H9 (cell line): Measurements from ENCODE around the gene CRYGS. TPM values are rescaled to one million over a fixed set of nuclear protein-coding genes. Genes with fewer than 3 reads are reported as not detected.
"Not testable (repeated sequence)": the region's sequence is repeated elsewhere in the genome, so short reads cannot be mapped to it uniquely, and the experiment has no call there.

Experiments used
- DNase-seq: peaks from one replicate; pipeline ENCODE4 v3.0.0-alpha.2; 2017
- H2AFZ ChIP-seq: one replicate; pipeline ENCODE4 v1.6.1; 2013; ENCODE audit warnings: mild to moderate bottlenecking, low read length, control low read depth, moderate library complexity
- H2AK5ac ChIP-seq: 2 replicates; pipeline ENCODE4 v1.6.1; 2013; ENCODE audit warnings: low read length, control low read depth, mixed read lengths; ENCODE audit not compliant: insufficient read length
- H2BK120ac ChIP-seq: one replicate; pipeline ENCODE4 v1.6.1; 2013; ENCODE audit warnings: low read depth, mild to moderate bottlenecking, low read length, control low read depth, inconsistent platforms; ENCODE audit not compliant: poor library complexity, severe bottlenecking
- H2BK12ac ChIP-seq: 2 replicates; pipeline ENCODE4 v1.6.1; 2013; ENCODE audit warnings: low read length, control low read depth, mixed read lengths, low read depth; ENCODE audit not compliant: insufficient read length
- H2BK15ac ChIP-seq: 2 replicates; pipeline ENCODE4 v1.6.1; 2013; ENCODE audit warnings: low read depth, low read length, control low read depth
- H2BK20ac ChIP-seq: one replicate; pipeline ENCODE4 v1.6.1; 2013; ENCODE audit warnings: low read depth, mild to moderate bottlenecking, low read length, control low read depth, inconsistent platforms; ENCODE audit not compliant: poor library complexity, severe bottlenecking
- H2BK5ac ChIP-seq: 2 replicates; pipeline ENCODE4 v1.6.1; 2013; ENCODE audit warnings: low read length, control low read depth, mixed read lengths; ENCODE audit not compliant: insufficient read length
- H3K14ac ChIP-seq: 2 replicates; pipeline ENCODE4 v1.6.1; 2013; ENCODE audit warnings: low read length, control low read depth; ENCODE audit not compliant: insufficient read depth
- H3K18ac ChIP-seq: 2 replicates; pipeline ENCODE4 v1.6.1; 2013; ENCODE audit warnings: low read depth, mild to moderate bottlenecking, mixed read lengths, low read length, control low read depth; ENCODE audit not compliant: insufficient read length
- H3K23ac ChIP-seq: 2 replicates; pipeline ENCODE4 v1.6.1; 2013; ENCODE audit warnings: low read length, control low read depth, mixed read lengths, low read depth; ENCODE audit not compliant: insufficient read length
- H3K23me2 ChIP-seq: 2 replicates; pipeline ENCODE4 v1.6.1; 2013; ENCODE audit warnings: low read depth, mild to moderate bottlenecking, mixed read lengths, low read length, control low read depth; ENCODE audit not compliant: insufficient read length, poor library complexity, severe bottlenecking
- H3K27ac ChIP-seq: 2 replicates; pipeline ENCODE4 v1.5.1; 2013; ENCODE audit warnings: low read length, control low read depth, mixed read lengths, low read depth; ENCODE audit not compliant: insufficient read length
- H3K27me3 ChIP-seq: 2 replicates; pipeline ENCODE4 v1.6.1; 2013; ENCODE audit warnings: low read length, control low read depth, inconsistent platforms; ENCODE audit not compliant: insufficient read depth
- H3K4ac ChIP-seq: 2 replicates; pipeline ENCODE4 v1.6.1; 2013; ENCODE audit warnings: low read depth, mild to moderate bottlenecking, control low read depth, inconsistent platforms, low read length, moderate library complexity
- H3K4me1 ChIP-seq: 2 replicates; pipeline ENCODE4 v1.6.1; 2013; ENCODE audit warnings: low read length, control low read depth, inconsistent platforms; ENCODE audit not compliant: insufficient read depth
- H3K4me2 ChIP-seq: 2 replicates; pipeline ENCODE4 v1.6.1; 2013; ENCODE audit warnings: low read length, control low read depth, mixed read lengths; ENCODE audit not compliant: insufficient read length, insufficient read depth
- H3K56ac ChIP-seq: 2 replicates; pipeline ENCODE4 v1.6.1; 2013; ENCODE audit warnings: low read depth, mild to moderate bottlenecking, mixed read lengths, low read length, control low read depth; ENCODE audit not compliant: insufficient read length
- H3K79me1 ChIP-seq: 2 replicates; pipeline ENCODE4 v1.6.1; 2013; ENCODE audit warnings: low read depth, mild to moderate bottlenecking, moderate library complexity, low read length, control low read depth, inconsistent platforms; ENCODE audit not compliant: insufficient read depth, poor library complexity, severe bottlenecking
- H3K79me2 ChIP-seq: 2 replicates; pipeline ENCODE4 v1.6.1; 2013; ENCODE audit warnings: low read length, control low read depth, inconsistent platforms; ENCODE audit not compliant: insufficient read depth
- H3K9ac ChIP-seq: 2 replicates; pipeline ENCODE4 v1.6.1; 2013; ENCODE audit warnings: low read length, control low read depth, mixed read lengths; ENCODE audit not compliant: insufficient read length; ENCODE audit errors: extremely low read depth
- H3K9me3 ChIP-seq: one replicate; pipeline ENCODE4 v1.6.1; 2013; ENCODE audit warnings: low read depth, low read length, inconsistent platforms; ENCODE audit not compliant: control insufficient read depth
- H3T11ph ChIP-seq: one replicate; pipeline ENCODE4 v1.6.1; 2013; ENCODE audit warnings: mild to moderate bottlenecking, low read length, control low read depth, inconsistent platforms
- H4K20me1 ChIP-seq: one replicate; pipeline ENCODE4 v1.6.1; 2013; ENCODE audit not compliant: control insufficient read depth, insufficient read length, insufficient read depth
- H4K5ac ChIP-seq: 2 replicates; pipeline ENCODE4 v1.6.1; 2013; ENCODE audit warnings: low read depth, mild to moderate bottlenecking, mixed read lengths, low read length, control low read depth; ENCODE audit not compliant: insufficient read length
- H4K8ac ChIP-seq: replicated peaks from 2 replicates; pipeline ENCODE4 v1.6.1; 2013; ENCODE audit warnings: low read length, control low read depth, mixed read lengths, low read depth; ENCODE audit not compliant: insufficient read length
- H4K91ac ChIP-seq: 2 replicates; pipeline ENCODE4 v1.6.1; 2013; ENCODE audit warnings: low read depth, mild to moderate bottlenecking, moderate library complexity, mixed read lengths, low read length, control low read depth; ENCODE audit not compliant: insufficient read length
- H3K27ac Mint-ChIP-seq, 3 experiments: 2 replicates in 2 of 3; 3 replicates in 1 of 3; pipeline ENCODE4 v1.8.0; 2020 to 2021; ENCODE audit warnings: mixed read lengths in 3 of 3, mild to moderate bottlenecking in 1 of 3, moderate library complexity in 1 of 3
- H3K27me3 Mint-ChIP-seq: 2 replicates; pipeline ENCODE4 v1.8.0; 2021; ENCODE audit warnings: low read depth, mild to moderate bottlenecking, moderate library complexity, mixed read lengths
- H3K36me3 Mint-ChIP-seq, 3 experiments: 2 replicates in 2 of 3; 3 replicates in 1 of 3; pipeline ENCODE4 v1.8.0; 2020 to 2021; ENCODE audit warnings: low read depth in 3 of 3, mixed read lengths in 3 of 3; ENCODE audit not compliant: insufficient read depth in 1 of 3
- H3K4me1 Mint-ChIP-seq, 2 experiments: 2 replicates each; pipeline ENCODE4 v1.8.0; 2020; ENCODE audit warnings: mixed read lengths in 2 of 2
- H3K4me3 Mint-ChIP-seq, 2 experiments: 2 replicates in 1 of 2; 3 replicates in 1 of 2; pipeline ENCODE4 v1.8.0; 2020 to 2021; ENCODE audit warnings: mild to moderate bottlenecking in 2 of 2, mixed read lengths in 2 of 2, moderate library complexity in 1 of 2
- H3K9me3 Mint-ChIP-seq, 2 experiments: 2 replicates in 1 of 2; 3 replicates in 1 of 2; pipeline ENCODE4 v1.8.0; 2020; ENCODE audit warnings: mild to moderate bottlenecking in 2 of 2, mixed read lengths in 2 of 2, moderate library complexity in 1 of 2
- CTCF ChIP-seq: fragments of 200-600 bp; sonication (generic); conservative IDR thresholded peaks from 3 replicates; pipeline ENCODE4 v1.8.0; 2021; ENCODE audit warnings: antibody characterized with exemption, mild to moderate bottlenecking
- WGBS: extraction: QIAGEN DNeasy Blood & Tissue Kit; methylation state at CpG from one replicate; pipeline ENCODE4 v1.1.7; 2013; ENCODE audit warnings: missing lambda C conversion rate, low lambda C conversion rate, mixed read lengths; ENCODE audit not compliant: insufficient read length; ENCODE audit errors: extremely low coverage; 5-methylcytosine and 5-hydroxymethylcytosine counted together
- total RNA-seq: library from RNA; stranded (reverse); gene quantifications from 2 replicates; pipeline ENCODE4 v1.2.1, GENCODE V29; 2021

CRYGS gene
- total RNA-seq, 1 experiment from 2014 or later: 1.0 TPM

DNA sequence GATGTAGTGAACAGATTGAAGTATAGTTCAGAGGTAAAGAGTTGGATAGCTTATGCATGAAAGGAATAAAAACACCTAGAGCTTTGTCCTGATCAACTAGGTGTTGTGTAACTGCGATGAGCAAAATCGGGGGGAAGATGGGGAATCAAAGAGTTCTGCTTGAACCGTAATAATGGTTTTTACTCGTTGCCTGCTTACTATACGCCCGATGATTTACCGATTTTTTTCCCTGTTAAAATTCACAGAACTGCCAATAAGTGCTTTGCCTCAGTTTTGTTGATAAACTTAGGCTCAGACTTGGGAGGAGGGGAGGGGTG, 25.6 kb upstream of the CRYGS start:
- Histone ChIP-seq H3T11ph (no peak overlapping the region), H4K20me1 (peaks cover 3% of the 10 kb centered on the region), H4K91ac (no peak overlapping the region), H2BK15ac (no peak overlapping the region), H4K5ac (no peak overlapping the region), H2BK5ac (no peak overlapping the region), H3K4me1 (no peaks in the 10 kb centered on the region), H2BK12ac (no peak overlapping the region), H3K23ac (no peak overlapping the region), H3K18ac (peak overlapping the region; percentile 86), H4K8ac (no peak overlapping the region), H3K23me2 (peaks cover 10% of the 10 kb centered on the region), H2BK20ac (no peak overlapping the region), H3K9me3 (no peaks in the 10 kb centered on the region), H3K79me1 (no peaks in the 10 kb centered on the region), H3K27me3 (no peaks in the 10 kb centered on the region), H3K4me2 (peak overlapping the region; percentile 99), H2BK120ac (no peak overlapping the region), H3K27ac (peak overlapping the region; percentile 64), H2AK5ac (no peak overlapping the region), H3K14ac (peak overlapping the region; percentile 89; the same call in 1 of the 2 replicates), H3K9ac (peak overlapping the region; percentile 94), H3K79me2 (peaks cover 5% of the 10 kb centered on the region; the same call in 1 of the 2 replicates), H3K4ac (no peak overlapping the region), H3K56ac (no peak overlapping the region), H2AFZ (no peak overlapping the region)
- TF ChIP-seq CTCF: no peak
- Mint-ChIP-seq H3K4me1 (peaks cover 22 to 28% of the 10 kb centered on the region in 2 experiments), H3K4me3 (peak overlapping the region; percentile 89 to 92), H3K27ac (peak overlapping the region; percentile 5 to 98 (median 91); a peak in 6 of 7 replicates), H3K27me3 (no peaks in the 10 kb centered on the region), H3K9me3 (no peaks in the 10 kb centered on the region), H3K36me3 (peaks cover 7 to 23% (median 20%) of the 10 kb centered on the region in 3 experiments; a peak in 6 of 7 replicates)
- WGBS: no CpG with 5 or more reads among the region's 7 CpGs
- no peak for DNase-seq

DNA sequence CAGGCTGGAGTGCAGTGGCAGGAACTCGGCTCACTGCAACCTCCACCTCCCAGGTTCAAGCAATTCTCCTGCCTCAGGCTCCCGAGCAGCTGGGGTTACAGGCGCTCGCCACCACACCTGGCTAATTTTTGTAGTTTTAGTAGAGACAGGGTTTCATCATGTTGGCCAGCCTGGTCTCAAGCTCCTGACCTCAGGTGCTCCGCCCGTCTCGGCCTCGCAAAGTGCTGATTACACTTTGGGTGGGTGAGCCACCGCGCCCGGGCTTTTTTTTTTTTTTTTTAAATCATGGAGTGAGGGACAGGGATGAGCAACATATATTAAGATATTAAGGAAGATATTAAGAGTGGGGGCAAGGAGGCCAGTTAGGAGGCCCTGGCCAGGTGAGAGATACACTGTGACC, 25.2 kb upstream of the CRYGS start:
- Mint-ChIP-seq H3K4me3 (peak overlapping the region; percentile 89 to 92), H3K36me3 (peaks cover 7 to 19% (median 17%) of the 10 kb centered on the region in 3 experiments; a peak in 6 of 7 replicates), H3K4me1 (peaks cover 22 to 28% of the 10 kb centered on the region in 2 experiments), H3K27ac (peak overlapping the region in 2 of 3 experiments; percentile 91 to 98; a peak in 4 of 7 replicates)
- not testable (repeated sequence) for H2BK15ac ChIP-seq, H2AK5ac ChIP-seq, H4K5ac ChIP-seq, H4K8ac ChIP-seq, H3K4me1 ChIP-seq, H3K27me3 Mint-ChIP-seq, H3K14ac ChIP-seq, H3K79me2 ChIP-seq, H3T11ph ChIP-seq, H2AFZ ChIP-seq, H3K27ac ChIP-seq, H2BK12ac ChIP-seq, H3K4ac ChIP-seq, H3K23ac ChIP-seq, H2BK5ac ChIP-seq, H3K9me3 Mint-ChIP-seq, H2BK120ac ChIP-seq, H3K18ac ChIP-seq, H3K27me3 ChIP-seq, H2BK20ac ChIP-seq, H4K91ac ChIP-seq, H4K20me1 ChIP-seq, DNase-seq, H3K79me1 ChIP-seq, H3K9me3 ChIP-seq, H3K56ac ChIP-seq
- peak overlapping the region; percentile 99 for H3K4me2 ChIP-seq
- peaks cover 10% of the 10 kb centered on the region for H3K23me2 ChIP-seq
- peak overlapping the region; percentile 94 for H3K9ac ChIP-seq
- WGBS: no CpG with 5 or more reads among the region's 11 CpGs
